GM19395 (cell line): ENCODE measurements around the gene PTPRB.

ENCODE experiments used
- ATAC-seq: cut with Tn5 transposase; IDR thresholded peaks from one replicate; pipeline ENCODE4 v1.9.1; 2021; ENCODE audit warnings: mild to moderate bottlenecking, moderate library complexity; ENCODE audit not compliant: unreplicated experiment

The PTPRB gene

GRCh38 chr12:70637303-70638085, at the start of gene PTPRB:
Gene PTPRB, minus strand, starts transcription at chr12:70637429. Its CDS starts 34 bp downstream, at chr12:70637395.
- ATAC-seq = no peak

GRCh38 chr12:70686907-70687306, 49.7 kb upstream of the PTPRB start:
- no peak for ATAC-seq

GRCh38 chr12:70686299-70686698, 49.1 kb upstream of the PTPRB start:
- no peak for ATAC-seq

GRCh38 chr12:70683976-70684375, 46.7 kb upstream of the PTPRB start:
- no peak for ATAC-seq

GRCh38 chr12:70671698-70672097, 34.5 kb upstream of the PTPRB start:
- ATAC-seq = no peak

- no peak for ATAC-seq
These were observed 33.7 kb upstream of the PTPRB start for GRCh38 chr12:70670948-70671347.

GRCh38 chr12:70667253-70667652, 30.0 kb upstream of the PTPRB start:
- no peak for ATAC-seq

GRCh38 chr12:70666364-70666763, 29.1 kb upstream of the PTPRB start:
- ATAC-seq = no peak

GRCh38 chr12:70664465-70664881, 27.2 kb upstream of the PTPRB start:
- ATAC-seq = no peak

GRCh38 chr12:70663838-70664237, 26.6 kb upstream of the PTPRB start:
- no peak for ATAC-seq

- no peak for ATAC-seq
These were observed 24.4 kb upstream of the PTPRB start for GRCh38 chr12:70661466-70662161.

- ATAC-seq = no peak
These were observed 23.5 kb upstream of the PTPRB start for GRCh38 chr12:70660620-70661219.

- ATAC-seq = no peak
These were observed 22.9 kb upstream of the PTPRB start for GRCh38 chr12:70660002-70660604.

GRCh38 chr12:70659077-70659606, 21.9 kb upstream of the PTPRB start:
- ATAC-seq = no peak

- no peak for ATAC-seq
These were observed 20.5 kb upstream of the PTPRB start for GRCh38 chr12:70657616-70658286.

GRCh38 chr12:70652451-70652850, 15.2 kb upstream of the PTPRB start:
- ATAC-seq = no peak

- no peak for ATAC-seq
These were observed 11.6 kb upstream of the PTPRB start for GRCh38 chr12:70648831-70649230.

- ATAC-seq = no peak
These were observed 11.0 kb upstream of the PTPRB start for GRCh38 chr12:70648191-70648590.

GRCh38 chr12:70646850-70647249, 9.6 kb upstream of the PTPRB start:
- ATAC-seq = no peak

- ATAC-seq = peak; percentile 79
These were observed 8.5 kb upstream of the PTPRB start for GRCh38 chr12:70645494-70646317.
